Measurements from ENCODE around the gene TFPT.

DNA sequence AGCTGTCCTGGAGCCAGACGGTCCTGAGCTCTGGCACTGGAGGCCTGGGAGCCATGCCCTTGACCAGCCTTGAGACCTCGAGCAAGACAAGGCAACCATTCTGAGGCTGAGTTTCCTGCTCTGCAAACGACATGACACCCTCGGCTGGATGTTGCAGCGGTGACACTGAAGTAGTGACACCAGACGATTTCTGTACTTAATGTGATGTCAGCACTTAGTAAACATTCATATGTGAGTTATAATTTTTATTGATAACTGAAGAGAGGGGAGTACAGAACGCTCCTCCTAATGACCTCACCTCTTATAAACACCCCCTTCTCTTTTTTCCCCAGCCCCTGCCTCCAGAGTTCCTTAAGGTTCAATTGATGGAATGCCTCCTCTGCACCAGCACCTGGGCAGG lies 7.0 kb downstream of the TFPT start:
- TF ChIP-seq, protein P1, sequence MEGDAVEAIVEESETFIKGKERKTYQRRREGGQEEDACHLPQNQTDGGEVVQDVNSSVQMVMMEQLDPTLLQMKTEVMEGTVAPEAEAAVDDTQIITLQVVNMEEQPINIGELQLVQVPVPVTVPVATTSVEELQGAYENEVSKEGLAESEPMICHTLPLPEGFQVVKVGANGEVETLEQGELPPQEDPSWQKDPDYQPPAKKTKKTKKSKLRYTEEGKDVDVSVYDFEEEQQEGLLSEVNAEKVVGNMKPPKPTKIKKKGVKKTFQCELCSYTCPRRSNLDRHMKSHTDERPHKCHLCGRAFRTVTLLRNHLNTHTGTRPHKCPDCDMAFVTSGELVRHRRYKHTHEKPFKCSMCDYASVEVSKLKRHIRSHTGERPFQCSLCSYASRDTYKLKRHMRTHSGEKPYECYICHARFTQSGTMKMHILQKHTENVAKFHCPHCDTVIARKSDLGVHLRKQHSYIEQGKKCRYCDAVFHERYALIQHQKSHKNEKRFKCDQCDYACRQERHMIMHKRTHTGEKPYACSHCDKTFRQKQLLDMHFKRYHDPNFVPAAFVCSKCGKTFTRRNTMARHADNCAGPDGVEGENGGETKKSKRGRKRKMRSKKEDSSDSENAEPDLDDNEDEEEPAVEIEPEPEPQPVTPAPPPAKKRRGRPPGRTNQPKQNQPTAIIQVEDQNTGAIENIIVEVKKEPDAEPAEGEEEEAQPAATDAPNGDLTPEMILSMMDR (IDR thresholded peaks at IDR 0.05), result no peak
- TF ChIP-seq POLR2A (IDR thresholded peaks at IDR 0.05) (no peak), POLR2AphosphoS5 (IDR thresholded peaks at IDR 0.05) (no peak)
